Measurements from ENCODE around the gene OSTM1.

Gene OSTM1

GRCh38 chr6:108106694-108107093 lies 32.2 kb upstream of the OSTM1 start:
- Histone ChIP-seq H3K9me3 (no peaks in the 10 kb centered on the region), H3K4me1 (peaks cover 5% of the 10 kb centered on the region), H3K36me3 (no peaks in the 10 kb centered on the region), H3K4me3 (ENCODE audit: low read depth, low read length) (no peak overlapping the region), H3K27me3 (no peaks in the 10 kb centered on the region)
- TF ChIP-seq CTCF (IDR thresholded peaks at IDR 0.05; ENCODE audit: low read depth, low read length), result no peak
- no peak for DNase-seq

DNA sequence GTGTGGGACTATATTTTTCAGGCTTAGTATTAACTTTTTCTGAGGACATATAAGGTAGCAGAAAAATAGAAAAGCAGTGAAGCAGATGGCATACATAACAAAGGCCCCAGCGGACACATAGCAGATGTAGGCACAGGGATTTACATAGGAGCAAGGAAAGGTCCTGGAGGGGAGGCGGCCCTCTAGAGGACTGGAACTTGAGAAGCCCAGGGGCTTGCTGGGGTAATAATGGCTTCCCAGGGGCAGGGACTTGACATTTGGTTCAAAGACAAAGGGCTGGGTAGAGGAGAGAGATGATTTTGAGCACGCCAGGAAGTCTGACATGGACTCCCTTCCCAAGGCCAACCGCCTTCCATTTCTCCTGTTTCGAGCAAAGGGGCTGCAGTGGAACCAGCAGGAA lies 31.7 kb upstream of the OSTM1 start:
- Histone ChIP-seq H3K27me3 (no peaks in the 10 kb centered on the region), H3K9me3 (no peaks in the 10 kb centered on the region), H3K4me1 (peaks cover 5% of the 10 kb centered on the region), H3K36me3 (no peaks in the 10 kb centered on the region), H3K4me3 (ENCODE audit: low read depth, low read length) (no peak overlapping the region)
- DNase-seq, result no peak
- no peak for TF ChIP-seq CTCF (IDR thresholded peaks at IDR 0.05; ENCODE audit: low read depth, low read length)

GRCh38 chr6:108105571-108105970 lies 31.0 kb upstream of the OSTM1 start:
- no peak overlapping the region for H3K4me3 ChIP-seq (ENCODE audit: low read depth, low read length)
- no peaks in the 10 kb centered on the region for H3K27me3 ChIP-seq
- no peaks in the 10 kb centered on the region for H3K36me3 ChIP-seq
- no peaks in the 10 kb centered on the region for H3K9me3 ChIP-seq
- TF ChIP-seq CTCF (IDR thresholded peaks at IDR 0.05; ENCODE audit: low read depth, low read length), result no peak
- peaks cover 10% of the 10 kb centered on the region for H3K4me1 ChIP-seq
- DNase-seq, result no peak

- H3K9me3 ChIP-seq, result no peaks in the 10 kb centered on the region; the same call in 1 of the 2 replicates
- no peak for DNase-seq
- no peaks in the 10 kb centered on the region for H3K36me3 ChIP-seq
- H3K27me3 ChIP-seq, result no peaks in the 10 kb centered on the region
- H3K4me1 ChIP-seq, result peaks cover 10% of the 10 kb centered on the region
- TF ChIP-seq CTCF (IDR thresholded peaks at IDR 0.05; ENCODE audit: low read depth, low read length), result no peak
- no peak overlapping the region for H3K4me3 ChIP-seq (ENCODE audit: low read depth, low read length)
Measured at GRCh38 chr6:108102965-108103364, 28.4 kb upstream of the OSTM1 start.

GRCh38 chr6:108100003-108100402 lies 25.5 kb upstream of the OSTM1 start:
- H3K9me3 ChIP-seq, result no peaks in the 10 kb centered on the region; the same call in 1 of the 2 replicates
- TF ChIP-seq CTCF (IDR thresholded peaks at IDR 0.05; ENCODE audit: low read depth, low read length), result no peak
- no peak for DNase-seq
- H3K36me3 ChIP-seq, result no peaks in the 10 kb centered on the region
- H3K4me3 ChIP-seq (ENCODE audit: low read depth, low read length), result no peak overlapping the region
- H3K4me1 ChIP-seq, result peaks cover 10% of the 10 kb centered on the region
- no peaks in the 10 kb centered on the region for H3K27me3 ChIP-seq

DNA sequence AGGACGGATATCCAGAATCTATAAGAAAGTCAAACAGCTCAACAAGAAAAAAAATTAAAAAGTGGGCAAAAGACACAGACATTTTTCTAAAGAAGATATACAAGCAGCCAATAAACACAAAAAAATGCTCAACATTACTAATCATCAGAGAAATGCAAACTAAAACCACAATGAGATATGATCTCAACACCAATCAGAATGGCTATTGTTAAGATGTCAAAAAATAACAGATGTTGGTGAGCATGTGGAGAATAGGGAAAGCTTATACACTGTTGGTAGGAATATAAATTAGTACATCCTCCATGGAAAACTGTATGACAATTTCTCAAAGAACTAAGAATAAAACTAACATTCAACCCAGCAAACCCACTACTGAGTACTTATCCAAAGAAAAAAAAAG lies 23.3 kb upstream of the OSTM1 start:
- DNase-seq, result no peak
- TF ChIP-seq CTCF (IDR thresholded peaks at IDR 0.05; ENCODE audit: low read depth, low read length), result no peak
- Histone ChIP-seq H3K9me3 (no peaks in the 10 kb centered on the region; the same call in 1 of the 2 replicates), H3K4me3 (ENCODE audit: low read depth, low read length) (no peak overlapping the region), H3K36me3 (no peaks in the 10 kb centered on the region), H3K4me1 (peaks cover 8% of the 10 kb centered on the region), H3K27me3 (no peaks in the 10 kb centered on the region)

Measured in BE2C (cell line).